GM18502 (cell line): Measurements from ENCODE around the gene HIRA.

Experiments
- ATAC-seq: cut with Tn5 transposase; IDR thresholded peaks from one replicate; pipeline ENCODE4 v1.9.1; 2021; ENCODE audit warnings: mild to moderate bottlenecking; ENCODE audit not compliant: unreplicated experiment, poor library complexity

The HIRA gene

GRCh38 chr22:19431649-19432132 is at the start of gene HIRA:
Gene HIRA (minus strand): TSS chr22:19431733. CDS start chr22:19431476, 257 bp downstream.
- peak; percentile 47 for ATAC-seq

GRCh38 chr22:19480789-19481188 is 49.3 kb upstream of the HIRA start:
- no peak for ATAC-seq

GRCh38 chr22:19480173-19480568 is 48.6 kb upstream of the HIRA start:
- no peak for ATAC-seq

GRCh38 chr22:19479355-19480172 is 48.0 kb upstream of the HIRA start, which contains the start of gene CDC45:
Gene CDC45 (plus strand): TSS chr22:19479920. CDS start chr22:19479969, 49 bp downstream.
- peak; percentile 83 for ATAC-seq

- ATAC-seq = peak; percentile 60
These were observed 47.4 kb upstream of the HIRA start, which contains the start of gene UFD1 for GRCh38 chr22:19478901-19479354. Gene UFD1 (minus strand): TSS chr22:19479193. CDS start chr22:19479085, 108 bp downstream.

GRCh38 chr22:19478045-19478900 is 46.7 kb upstream of the HIRA start:
- ATAC-seq = no peak

GRCh38 chr22:19477321-19478044 is 46.0 kb upstream of the HIRA start:
- no peak for ATAC-seq

GRCh38 chr22:19476023-19476422 is 44.5 kb upstream of the HIRA start:
- no peak for ATAC-seq

GRCh38 chr22:19473578-19473977 is 42.0 kb upstream of the HIRA start:
- no peak for ATAC-seq

- ATAC-seq = no peak
These were observed 40.7 kb upstream of the HIRA start for GRCh38 chr22:19472233-19472632.

GRCh38 chr22:19471572-19471971 is 40.0 kb upstream of the HIRA start:
- no peak for ATAC-seq

GRCh38 chr22:19470010-19470409 is 38.5 kb upstream of the HIRA start:
- no peak for ATAC-seq

GRCh38 chr22:19469421-19469820 is 37.9 kb upstream of the HIRA start:
- no peak for ATAC-seq

- ATAC-seq = no peak
These were observed 36.4 kb upstream of the HIRA start for GRCh38 chr22:19467912-19468311.

- no peak for ATAC-seq
These were observed 35.6 kb upstream of the HIRA start for GRCh38 chr22:19466848-19467752.

GRCh38 chr22:19466126-19466716 is 34.7 kb upstream of the HIRA start:
- ATAC-seq = no peak

GRCh38 chr22:19464975-19465374 is 33.4 kb upstream of the HIRA start:
- no peak for ATAC-seq

- ATAC-seq = no peak
These were observed 33.0 kb upstream of the HIRA start for GRCh38 chr22:19464546-19464945.
